Chondrocyte (in vitro differentiated cells): ENCODE measurements around the gene UNC13C. TPM values are rescaled to one million over a fixed set of nuclear protein-coding genes. Genes with fewer than 3 reads are reported as not detected.

Source experiments
- DNase-seq: peaks from one replicate; pipeline ENCODE4 v3.0.0; 2021; ENCODE audit warnings: mixed read lengths, low spot score
- H3K27ac Mint-ChIP-seq: one replicate; pipeline ENCODE4 v1.8.0; 2021; ENCODE audit warnings: mild to moderate bottlenecking, moderate library complexity, mixed read lengths; ENCODE audit not compliant: unreplicated experiment
- H3K27me3 Mint-ChIP-seq: 2 replicates; pipeline ENCODE4 v1.8.0; 2021; ENCODE audit warnings: low read depth, mixed read lengths
- H3K36me3 Mint-ChIP-seq: 2 replicates; pipeline ENCODE4 v1.8.0; 2021; ENCODE audit warnings: low read depth, mixed read lengths
- H3K4me1 Mint-ChIP-seq: 2 replicates; pipeline ENCODE4 v1.8.0; 2021; ENCODE audit warnings: low read depth, mild to moderate bottlenecking, mixed read lengths
- H3K4me3 Mint-ChIP-seq: one replicate; pipeline ENCODE4 v1.8.0; 2021; ENCODE audit warnings: mild to moderate bottlenecking, moderate library complexity, mixed read lengths; ENCODE audit not compliant: unreplicated experiment
- H3K9me3 Mint-ChIP-seq: 2 replicates; pipeline ENCODE4 v1.8.0; 2021; ENCODE audit warnings: low read depth, mixed read lengths
- total RNA-seq: library from RNA; stranded (reverse); gene quantifications from 3 replicates; pipeline ENCODE4 v1.2.1, GENCODE V29; 2021
- TF ChIP-seq, protein P1 (sequence below): fragments of 200-600 bp; sonication (generic); IDR thresholded peaks from 2 replicates; pipeline ENCODE4 v1.5.0; 2021; ENCODE audit warnings: antibody characterized with exemption, mild to moderate bottlenecking, moderate library complexity

UNC13C gene
- total RNA-seq, 1 donor from 2014 or later = 0.15 TPM

DNA sequence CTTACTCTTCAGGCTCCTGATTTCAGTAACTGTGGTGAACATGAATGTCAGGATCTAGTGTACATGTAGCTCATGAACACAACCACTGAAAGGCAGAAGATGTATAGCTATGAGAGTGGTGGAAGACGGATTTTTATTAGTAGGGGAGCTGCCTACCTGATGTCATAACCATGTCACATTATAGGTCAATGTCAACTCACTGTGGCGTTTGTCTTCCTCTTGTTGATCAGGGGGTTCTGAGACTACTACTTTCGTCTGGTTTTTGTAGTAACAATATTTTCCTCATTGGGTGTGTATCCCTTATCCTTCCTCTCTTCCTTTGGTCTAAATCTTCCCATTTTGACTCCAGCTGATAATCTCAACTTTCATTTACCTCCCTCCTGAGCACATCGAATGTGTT is 7.3 kb downstream of the UNC13C start:
- TF ChIP-seq, protein P1, sequence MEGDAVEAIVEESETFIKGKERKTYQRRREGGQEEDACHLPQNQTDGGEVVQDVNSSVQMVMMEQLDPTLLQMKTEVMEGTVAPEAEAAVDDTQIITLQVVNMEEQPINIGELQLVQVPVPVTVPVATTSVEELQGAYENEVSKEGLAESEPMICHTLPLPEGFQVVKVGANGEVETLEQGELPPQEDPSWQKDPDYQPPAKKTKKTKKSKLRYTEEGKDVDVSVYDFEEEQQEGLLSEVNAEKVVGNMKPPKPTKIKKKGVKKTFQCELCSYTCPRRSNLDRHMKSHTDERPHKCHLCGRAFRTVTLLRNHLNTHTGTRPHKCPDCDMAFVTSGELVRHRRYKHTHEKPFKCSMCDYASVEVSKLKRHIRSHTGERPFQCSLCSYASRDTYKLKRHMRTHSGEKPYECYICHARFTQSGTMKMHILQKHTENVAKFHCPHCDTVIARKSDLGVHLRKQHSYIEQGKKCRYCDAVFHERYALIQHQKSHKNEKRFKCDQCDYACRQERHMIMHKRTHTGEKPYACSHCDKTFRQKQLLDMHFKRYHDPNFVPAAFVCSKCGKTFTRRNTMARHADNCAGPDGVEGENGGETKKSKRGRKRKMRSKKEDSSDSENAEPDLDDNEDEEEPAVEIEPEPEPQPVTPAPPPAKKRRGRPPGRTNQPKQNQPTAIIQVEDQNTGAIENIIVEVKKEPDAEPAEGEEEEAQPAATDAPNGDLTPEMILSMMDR = no peak
- Mint-ChIP-seq H3K27me3 (peaks cover 14% of the 10 kb centered on the region), H3K36me3 (no peaks in the 10 kb centered on the region), H3K4me1 (no peaks in the 10 kb centered on the region), H3K27ac (no peak overlapping the region), H3K9me3 (no peaks in the 10 kb centered on the region), H3K4me3 (no peak overlapping the region)
- DNase-seq = no peak

DNA sequence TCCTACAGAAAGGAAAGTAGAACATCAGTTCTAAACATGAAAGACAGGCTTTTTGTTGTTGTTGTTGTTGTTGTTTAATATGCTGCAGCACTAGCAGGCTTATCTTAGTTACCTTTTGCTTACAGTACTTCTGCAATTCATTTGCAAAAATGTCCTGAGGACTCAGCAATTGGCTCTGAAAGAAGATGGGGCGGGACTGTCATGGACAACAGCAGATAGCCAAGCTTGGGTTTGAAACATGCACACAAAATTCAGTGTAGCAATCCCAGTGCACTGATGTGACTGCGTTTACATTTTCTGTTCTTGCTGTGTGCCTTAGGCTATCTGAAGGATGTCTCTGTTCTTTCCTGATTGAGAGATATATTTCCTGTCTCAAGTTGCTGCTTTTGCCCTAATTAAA is 9.2 kb downstream of the UNC13C start:
- Mint-ChIP-seq H3K9me3 (peaks cover 10% of the 10 kb centered on the region), H3K27me3 (peaks cover 5% of the 10 kb centered on the region), H3K4me1 (no peaks in the 10 kb centered on the region), H3K36me3 (no peaks in the 10 kb centered on the region), H3K4me3 (no peak overlapping the region), H3K27ac (no peak overlapping the region)
- TF ChIP-seq, protein P1 = no peak
- no peak for DNase-seq

DNA sequence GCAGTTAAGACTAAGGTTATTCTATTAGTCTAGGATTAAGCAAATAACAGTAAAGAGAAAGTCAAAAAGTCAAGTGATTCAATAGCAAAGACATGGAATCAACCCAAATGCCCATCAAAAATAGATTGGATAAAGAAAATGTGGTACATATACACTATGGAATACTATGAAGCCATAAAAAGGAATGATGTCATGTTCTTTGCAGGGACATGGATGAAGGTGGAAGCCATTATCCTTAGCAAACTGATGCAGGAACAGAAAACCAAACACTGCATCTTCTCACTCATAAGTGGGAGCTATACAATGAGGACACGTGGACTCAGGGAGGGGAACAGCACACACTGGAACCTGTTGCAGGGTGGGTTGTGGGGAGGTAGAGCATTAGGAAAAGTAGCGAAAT is 29.0 kb downstream of the UNC13C start:
- DNase-seq = no peak
- Mint-ChIP-seq H3K36me3 (no peaks in the 10 kb centered on the region), H3K9me3 (peaks cover 10% of the 10 kb centered on the region), H3K27me3 (peaks cover 1% of the 10 kb centered on the region), H3K27ac (no peak overlapping the region), H3K4me3 (no peak overlapping the region), H3K4me1 (no peaks in the 10 kb centered on the region)
- TF ChIP-seq, protein P1 = no peak

DNA sequence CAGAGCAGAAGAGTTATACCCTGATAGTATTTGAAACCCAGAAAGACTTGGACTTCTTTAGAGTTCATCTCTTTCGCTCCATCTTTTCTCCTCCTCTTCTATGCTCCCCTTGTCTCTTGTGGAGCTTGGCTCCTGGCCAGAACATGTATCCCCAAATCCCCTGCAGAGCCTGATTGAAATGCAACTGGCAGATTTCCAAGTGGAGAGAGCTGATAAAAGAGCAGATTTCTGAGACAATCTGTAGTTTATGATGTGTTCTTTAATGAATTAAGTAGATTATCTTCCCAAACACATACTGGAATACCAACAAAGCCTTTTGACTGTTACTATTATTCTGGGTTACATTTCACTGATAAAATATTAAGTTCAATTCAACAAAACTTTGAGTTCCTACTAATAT is 33.4 kb downstream of the UNC13C start:
- no peak overlapping the region for H3K27ac Mint-ChIP-seq
- H3K27me3 Mint-ChIP-seq = no peaks in the 10 kb centered on the region
- no peak for DNase-seq
- H3K9me3 Mint-ChIP-seq = peaks cover 9% of the 10 kb centered on the region
- no peaks in the 10 kb centered on the region for H3K4me1 Mint-ChIP-seq
- H3K4me3 Mint-ChIP-seq = no peak overlapping the region
- TF ChIP-seq, protein P1 = no peak
- no peaks in the 10 kb centered on the region for H3K36me3 Mint-ChIP-seq

DNA sequence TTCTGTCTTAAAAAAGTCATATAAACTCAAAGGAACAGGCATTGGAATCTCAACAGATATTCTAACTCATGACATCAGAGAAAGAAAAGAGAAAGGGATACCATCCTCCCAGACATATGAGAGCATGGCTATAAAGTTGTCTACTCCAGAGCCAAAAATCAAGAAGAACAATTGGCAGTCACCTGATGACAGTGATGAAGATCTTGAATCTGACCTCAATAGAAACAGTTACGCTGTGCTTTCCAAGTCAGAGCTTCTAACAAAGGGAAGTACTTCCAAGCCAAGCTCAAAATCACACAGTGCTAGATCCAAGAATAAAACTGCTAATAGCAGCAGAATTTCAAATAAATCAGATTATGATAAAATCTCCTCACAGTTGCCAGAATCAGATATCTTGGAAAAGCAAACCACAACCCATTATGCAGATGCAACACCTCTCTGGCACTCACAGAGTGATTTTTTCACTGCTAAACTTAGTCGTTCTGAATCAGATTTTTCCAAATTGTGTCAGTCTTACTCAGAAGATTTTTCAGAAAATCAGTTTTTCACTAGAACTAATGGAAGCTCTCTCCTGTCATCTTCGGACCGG is 35.9 kb downstream of the UNC13C start:
- H3K9me3 Mint-ChIP-seq = peaks cover 5% of the 10 kb centered on the region
- no peaks in the 10 kb centered on the region for H3K4me1 Mint-ChIP-seq
- H3K36me3 Mint-ChIP-seq = no peaks in the 10 kb centered on the region
- H3K27me3 Mint-ChIP-seq = no peaks in the 10 kb centered on the region
- no peak overlapping the region for H3K4me3 Mint-ChIP-seq
- TF ChIP-seq, protein P1 = no peak
- DNase-seq = no peak
- no peak overlapping the region for H3K27ac Mint-ChIP-seq
